Measurements from ENCODE around the gene F13A1.

DNA sequence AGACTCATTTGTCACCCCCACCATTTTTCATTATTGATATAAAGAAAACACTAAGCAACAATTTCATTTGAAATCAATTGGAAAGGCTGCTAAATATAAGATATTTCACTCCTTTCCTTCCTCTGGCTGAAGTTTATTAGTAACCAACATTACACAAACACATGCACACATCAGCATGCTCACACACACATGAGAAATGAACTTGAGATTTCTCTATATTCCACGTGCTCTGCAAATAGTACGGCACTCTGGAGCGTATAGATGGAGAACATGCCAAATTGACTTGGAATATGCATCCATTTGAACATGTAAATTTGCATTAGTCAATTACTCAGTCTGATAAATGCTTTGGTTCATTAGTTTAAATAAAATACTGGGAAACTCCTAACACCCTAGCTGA is 37.1 kb upstream of the F13A1 start:
- no peak for TF ChIP-seq GATA3 (IDR thresholded peaks at IDR 0.05; ENCODE audit: low read depth, low read length)
- TF ChIP-seq GATA2 (IDR thresholded peaks at IDR 0.05; ENCODE audit: low read depth, low read length): no peak

Measured in SH-SY5Y (cell line).